Pancreas (tissue), 10 donors: ENCODE measurements around the gene SYNPO2. TPM values are rescaled to one million over a fixed set of nuclear protein-coding genes. Genes with fewer than 3 reads are reported as not detected.

Source experiments
- ATAC-seq, 4 donors: fragments of 200-7000 bp; cut with Tn5 transposase; one replicate each; pipeline versions ENCODE4 v1.8.0 to v1.9.1; 2020; ENCODE audit warnings: mild to moderate bottlenecking in 4 of 4, moderate library complexity in 4 of 4
- DNase-seq, 6 donors: peaks; one replicate each; pipeline ENCODE4 v3.0.0-alpha.2; 2020
- FAIRE-seq: peaks from 2 replicates; lab custom pipeline; 2012; peaks lifted over from hg19 to GRCh38; lab: Jason Lieb, UNC
- H3K27ac ChIP-seq, 4 donors: fragments of 200-600 bp; sonication (generic); 1 replicate in 3 of 4; 2 replicates in 1 of 4; pipeline versions ENCODE4 v1.5.0 to v1.8.0; 2020
- H3K27me3 ChIP-seq, 4 donors: fragments of 200-600 bp; one replicate each; pipeline ENCODE4 v1.8.0; 2021
- H3K36me3 ChIP-seq, 3 donors: fragments of 200-600 bp; sonication (generic) in 1 of 3; one replicate each; pipeline versions ENCODE4 v1.5.0 to v1.8.0; 2020 to 2021
- H3K4me1 ChIP-seq, 3 donors: fragments of 200-600 bp; one replicate each; pipeline ENCODE4 v1.8.0; 2021
- H3K4me3 ChIP-seq, 4 donors: fragments of 200-600 bp; sonication (generic) in 2 of 4; one replicate each; pipeline versions ENCODE4 v1.5.0 to v1.8.0; 2020 to 2021
- H3K9me3 ChIP-seq, 4 donors: fragments of 200-600 bp; one replicate each; pipeline ENCODE4 v1.8.0; 2021
- CTCF ChIP-seq, 4 donors: fragments of 200-600 bp; sonication (generic) in 3 of 4; IDR thresholded peaks; one replicate each; pipeline versions ENCODE4 v1.5.0 to v1.8.0; 2021; ENCODE audit warnings: antibody characterized with exemption in 4 of 4
- WGBS, 2 donors: extraction: QIAGEN DNeasy Blood & Tissue Kit; methylation state at CpG; one replicate each; pipeline ENCODE4 v1.1.7; 2013; 5-methylcytosine and 5-hydroxymethylcytosine counted together
- intact Hi-C, 3 donors: fragments of 100-400 bp; cut with DNase I; formaldehyde crosslinking; loops; one replicate each; pipeline versions ENCODE4 v1.11.1 to v1.14.2; 2022
- polyA plus RNA-seq, 2 donors: library from polyadenylated mRNA; stranded (reverse); fragments of 200-250 nt; gene quantifications; one replicate each; pipeline ENCODE4 v1.2.3, GENCODE V29; 2013
- total RNA-seq, 6 donors: library from RNA; stranded (reverse); fragmentation: NEBNext Ultra II Directional in 4 of 6; extraction: Animal tissue kit (Norgen Biotek cat#: 25700) in 4 of 6; gene quantifications; one replicate each; pipeline versions ENCODE4 v1.2.1 to v1.2.4, GENCODE V29; 2021 to 2023
- donor health status: healthy with polysubstance abuse.
- donor health status: DM: no; HTN: no; CAD: no; lungs with moderate emphysema.
- donor health status: DM: no; HTN: no; CAD: no.
- donor health status: control.
- donor health status: control.
- donor health status: Bipolar disorder and iron deficiency.
- donor health status: DM: yes; HTN: yes; CAD: no.
- donor health status: DM: no; HTN: no; CAD: no.
- donor health status: DM: no; HTN: no; CAD: no.
- donor health status: DM: yes; HTN: yes; CAD: no.

The SYNPO2 gene
- total and polyA plus RNA-seq, 8 donors = 2.1 to 10.9 (median 4.1) TPM

DNA sequence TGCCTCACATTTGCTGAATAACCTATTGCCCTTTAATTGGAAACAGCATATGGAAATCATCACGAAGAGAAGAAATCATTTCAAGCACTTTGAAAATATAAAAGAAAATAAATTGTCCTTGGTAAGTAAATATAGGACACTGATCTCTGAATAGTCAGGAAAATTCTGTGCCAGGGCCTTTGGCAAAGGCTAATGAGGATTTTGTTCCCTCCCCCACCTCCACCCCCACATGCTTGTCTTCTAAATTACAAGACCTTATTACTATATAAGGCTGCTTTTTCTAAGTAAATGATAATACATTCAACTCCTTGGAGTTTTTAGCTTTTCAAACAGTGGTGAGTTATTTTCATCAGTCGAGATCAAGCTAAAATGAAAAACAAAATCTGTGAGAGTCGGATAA is 15.8 kb downstream of the SYNPO2 start:
- no peak overlapping the region for H3K4me3 ChIP-seq
- ATAC-seq (peak in 2 of 4 donors; percentile 32 to 41), DNase-seq (no peak), FAIRE-seq (no peak)
- no peaks in the 10 kb centered on the region for H3K27me3 ChIP-seq
- no peaks in the 10 kb centered on the region for H3K36me3 ChIP-seq
- no peaks in the 10 kb centered on the region for H3K9me3 ChIP-seq
- no peak overlapping the region for H3K27ac ChIP-seq
- intact Hi-C loops = no loop called here
- 47 to 59% methylated on average over 3 of the region's 3 CpGs for WGBS, 2 donors
- no peak for TF ChIP-seq CTCF (IDR thresholded peaks at IDR 0.05)
- H3K4me1 ChIP-seq = peaks cover 3 to 13% (median 4%) of the 10 kb centered on the region in 3 donors

GRCh38 chr4:118904935-118905334 is 16.3 kb downstream of the SYNPO2 start:
- intact Hi-C loops = no loop called here
- no peak for TF ChIP-seq CTCF (IDR thresholded peaks at IDR 0.05)
- Histone ChIP-seq H3K9me3 (no peaks in the 10 kb centered on the region), H3K27me3 (no peaks in the 10 kb centered on the region), H3K36me3 (no peaks in the 10 kb centered on the region), H3K27ac (no peak overlapping the region), H3K4me1 (peaks cover 3 to 13% (median 4%) of the 10 kb centered on the region in 3 donors), H3K4me3 (no peak overlapping the region)
- peak in 3 of 4 donors; percentile 58 to 66 (median 63) for ATAC-seq
- WGBS, 2 donors = 62 to 71% methylated on average over 2 of the region's 2 CpGs
- no peak for FAIRE-seq
- no peak for DNase-seq

- TF ChIP-seq CTCF (IDR thresholded peaks at IDR 0.05) = no peak
- Histone ChIP-seq H3K4me1 (peaks cover 3 to 13% (median 4%) of the 10 kb centered on the region in 3 donors), H3K4me3 (no peak overlapping the region), H3K27me3 (no peaks in the 10 kb centered on the region), H3K36me3 (no peaks in the 10 kb centered on the region), H3K27ac (no peak overlapping the region), H3K9me3 (no peaks in the 10 kb centered on the region)
- WGBS, 2 donors = 61 to 63% methylated on average over 4 of the region's 4 CpGs
- DNase-seq (no peak), ATAC-seq (no peak), FAIRE-seq (no peak)
- intact Hi-C loops = no loop called here
Observed at GRCh38 chr4:118905566-118905965, 16.9 kb downstream of the SYNPO2 start.

DNA sequence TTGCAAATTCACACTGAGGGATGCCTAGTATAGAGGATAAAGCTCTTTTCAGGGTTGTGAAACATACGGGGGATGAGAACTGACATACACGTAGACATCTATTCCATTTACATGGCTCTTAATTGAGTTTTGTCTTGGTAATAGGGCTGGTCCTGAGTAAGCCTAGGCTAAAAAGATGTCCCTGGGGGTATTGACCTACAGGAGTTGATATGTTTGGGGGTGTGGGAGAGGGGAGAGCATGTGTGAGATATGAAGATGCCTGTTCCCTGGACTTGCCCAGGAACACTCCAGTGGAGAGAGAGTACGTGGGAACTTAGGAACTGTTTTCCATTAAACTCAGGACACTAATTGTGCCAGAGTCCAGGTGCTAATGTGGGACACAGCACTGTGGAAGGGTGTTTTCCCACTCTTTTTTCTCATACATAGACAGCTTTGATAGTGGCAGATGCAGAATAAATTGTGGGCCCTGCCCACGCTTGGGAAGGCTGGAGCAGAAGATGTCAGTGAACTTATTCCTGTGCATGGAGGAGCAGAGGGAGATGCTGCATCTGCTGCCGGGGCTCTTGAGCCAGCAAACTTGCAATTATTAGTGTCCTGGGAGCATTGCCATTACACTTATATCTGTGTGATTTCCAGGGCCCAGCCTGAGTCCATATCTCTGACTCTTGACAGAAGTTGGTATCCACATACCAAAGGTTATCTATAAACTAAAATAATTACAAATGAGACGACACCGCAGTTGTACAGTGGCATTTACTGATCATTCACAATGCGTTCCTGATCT is 20.7 kb downstream of the SYNPO2 start:
- Histone ChIP-seq H3K4me1 (peaks cover 0 to 5% (median 2%) of the 10 kb centered on the region in 3 donors), H3K4me3 (no peak overlapping the region), H3K36me3 (no peaks in the 10 kb centered on the region), H3K27ac (no peak overlapping the region), H3K9me3 (no peaks in the 10 kb centered on the region), H3K27me3 (no peaks in the 10 kb centered on the region)
- TF ChIP-seq CTCF (IDR thresholded peaks at IDR 0.05) = no peak
- ATAC-seq (no peak), DNase-seq (no peak), FAIRE-seq (no peak)
- WGBS, 2 donors = 53 to 57% methylated on average over 8 of the region's 8 CpGs
- intact Hi-C loops = no loop called here

GRCh38 chr4:118910221-118910620 is 21.6 kb downstream of the SYNPO2 start:
- TF ChIP-seq CTCF (IDR thresholded peaks at IDR 0.05) = no peak
- ATAC-seq = peak in 1 of 4 donors; percentile 21
- intact Hi-C loops = no loop called here

More at GRCh38 chr4:118910221-118910620, 21.6 kb downstream of the SYNPO2 start:
- DNase-seq (no peak), FAIRE-seq (no peak)
- Histone ChIP-seq H3K4me1 (no peaks in the 10 kb centered on the region), H3K4me3 (no peak overlapping the region), H3K27ac (no peak overlapping the region), H3K9me3 (no peaks in the 10 kb centered on the region), H3K36me3 (no peaks in the 10 kb centered on the region), H3K27me3 (no peaks in the 10 kb centered on the region)
- 41 to 43% methylated on average over 3 of the region's 3 CpGs for WGBS, 2 donors
